OCI-M1 (cell line): ENCODE results near the gene BABAM2.
"Not testable (repeated sequence)": the region's sequence is repeated elsewhere in the genome, so short reads cannot be mapped to it uniquely, and the experiment has no call there.

ENCODE experiments used
- DNase-seq: peaks from one replicate; lab custom pipeline; 2025; lab: John Stamatoyannopoulos, UW

BABAM2 gene

GRCh38 chr2:28360718-28361293 lies 470.3 kb downstream of the BABAM2 start:
- DNase-seq, result peak; percentile 58

DNA sequence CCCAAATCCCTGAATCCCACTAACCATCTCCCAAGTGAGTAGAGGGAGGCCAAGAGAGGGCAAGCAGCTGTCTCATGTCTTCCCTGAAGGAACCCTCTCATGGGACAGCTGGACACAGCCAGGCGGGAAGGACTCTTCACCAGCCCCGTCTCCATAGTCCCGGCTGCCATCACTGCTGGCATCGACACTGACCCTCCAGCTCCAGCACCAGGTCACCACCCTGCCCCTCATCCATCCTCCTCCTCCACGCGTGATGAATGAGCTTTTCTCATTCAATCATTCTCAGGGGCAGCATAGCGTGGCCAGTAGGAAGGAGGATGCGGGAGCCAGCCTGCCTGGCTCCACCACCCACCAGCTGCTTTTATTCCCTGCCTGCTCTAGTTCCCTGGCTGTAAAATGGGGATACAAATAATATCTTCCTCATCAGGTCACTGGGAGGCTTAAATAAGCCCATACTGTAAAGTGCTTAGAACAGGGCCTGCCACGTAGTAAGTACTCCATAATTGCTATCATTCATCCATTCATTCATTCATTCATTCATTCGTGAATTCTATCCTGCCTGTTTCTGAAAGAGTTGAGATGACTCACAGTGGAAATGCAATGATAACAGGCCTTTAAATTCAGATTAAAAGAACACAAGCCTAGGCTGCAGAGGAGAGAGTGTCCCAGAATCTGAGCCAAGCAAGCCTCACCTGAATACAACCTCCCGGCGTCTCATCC lies 471.6 kb downstream of the BABAM2 start:
- DNase-seq, result no peak

DNA sequence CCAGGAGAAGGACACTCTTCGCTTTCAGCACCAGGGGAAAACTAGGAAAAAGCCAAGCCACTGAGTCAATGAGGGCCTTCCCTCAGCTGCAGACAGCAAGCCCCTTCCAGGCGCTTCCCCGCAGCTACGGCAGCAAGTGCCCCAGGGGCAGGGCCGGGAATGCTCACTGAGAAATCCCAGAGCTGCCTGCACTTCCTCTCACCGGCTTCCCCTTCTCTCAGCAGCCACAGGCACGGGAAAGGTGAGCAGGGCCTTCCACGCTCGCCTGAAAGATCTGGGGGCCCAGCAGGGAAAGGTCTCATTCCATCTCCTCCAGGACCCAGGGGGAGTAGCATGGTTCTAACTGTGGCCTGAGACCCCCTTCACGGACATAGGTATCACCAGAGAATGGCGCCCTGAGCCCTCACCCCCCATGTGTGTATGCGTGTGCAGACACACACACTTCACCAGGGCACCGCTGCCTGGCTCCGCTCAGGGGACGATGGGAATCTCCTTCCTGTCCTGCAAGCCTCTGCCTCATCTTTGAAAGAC lies 472.5 kb downstream of the BABAM2 start:
- no peak for DNase-seq

GRCh38 chr2:28363686-28364280 lies 473.3 kb downstream of the BABAM2 start:
- no peak for DNase-seq

DNA sequence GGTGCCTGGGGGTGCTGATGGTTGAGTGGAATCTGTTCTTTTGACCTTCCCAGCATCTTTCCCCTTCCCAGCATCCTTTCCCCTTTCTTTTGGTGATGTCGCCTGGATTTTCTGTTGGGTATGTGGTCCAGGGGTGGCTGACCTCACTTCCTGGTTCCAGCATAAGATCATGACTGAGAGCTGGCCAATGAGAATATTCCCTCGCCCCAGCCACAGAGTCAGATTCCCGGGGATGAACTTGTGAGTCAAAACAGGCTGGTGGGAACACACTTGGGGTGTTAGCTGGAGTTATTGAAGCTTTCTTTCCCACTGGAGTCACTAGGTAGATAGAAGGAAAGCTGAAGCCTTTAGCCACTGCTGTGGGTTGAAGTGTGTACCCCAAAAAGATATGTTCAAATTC lies 474.1 kb downstream of the BABAM2 start:
- DNase-seq, result no peak

- DNase-seq, result no peak
Measured at GRCh38 chr2:28365158-28365557, 474.6 kb downstream of the BABAM2 start.

DNA sequence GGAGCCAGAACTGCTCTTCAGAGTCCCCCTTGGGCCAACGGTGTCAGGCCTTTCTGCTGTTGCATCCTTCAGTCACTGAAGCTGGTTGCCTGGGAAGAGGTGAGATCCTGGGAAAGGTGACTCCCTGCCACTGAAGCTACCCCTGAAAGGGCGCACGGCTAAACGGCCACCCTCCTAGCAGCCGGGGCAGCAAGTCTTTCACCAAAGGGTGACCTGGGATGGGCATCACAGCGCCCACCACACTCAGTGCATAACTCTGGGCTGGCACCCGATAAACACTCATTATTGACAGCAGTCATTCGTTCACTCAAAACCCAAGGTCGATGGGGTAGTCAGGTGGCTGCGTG lies 475.6 kb downstream of the BABAM2 start:
- DNase-seq, result no peak

DNA sequence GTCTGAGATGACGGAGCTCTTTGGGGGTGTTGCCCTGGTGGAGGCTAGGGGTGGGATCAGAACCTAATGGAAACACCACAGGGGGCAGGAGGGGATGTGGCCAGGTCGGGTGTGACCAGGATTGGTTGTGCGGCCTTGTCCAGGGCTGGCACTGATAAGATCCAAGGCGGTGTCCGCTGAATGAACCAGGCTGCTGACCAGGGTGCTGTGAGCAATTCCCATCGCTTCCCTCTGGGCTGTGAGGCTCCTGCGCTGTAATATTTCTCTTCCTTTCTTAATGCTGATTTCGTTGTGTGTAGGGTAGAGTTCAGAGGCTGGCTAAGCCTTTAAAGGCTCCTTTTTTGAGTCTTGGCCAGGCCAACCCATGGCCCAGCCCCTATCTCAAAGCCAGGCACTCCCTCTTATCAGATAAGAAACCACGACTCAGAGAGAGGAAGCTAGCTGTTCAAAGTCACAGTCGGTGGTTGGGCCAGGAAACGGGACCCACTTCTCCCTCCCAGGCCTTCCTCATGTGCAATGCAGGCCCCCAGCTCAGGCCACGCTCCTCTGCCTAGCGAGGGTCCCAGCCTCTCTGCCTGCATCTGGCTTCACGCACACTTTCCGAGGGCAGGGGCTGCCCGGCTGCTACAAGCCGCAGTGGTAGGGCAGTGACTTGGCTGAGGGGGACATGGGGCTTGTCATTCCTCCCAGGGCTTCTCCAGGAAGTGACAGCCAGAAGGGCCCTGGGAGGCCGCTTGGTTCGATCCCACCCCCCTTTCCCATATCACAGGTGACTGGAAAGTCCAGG lies 476.2 kb downstream of the BABAM2 start:
- DNase-seq, result peak; percentile 97

GRCh38 chr2:28367667-28368356 lies 477.3 kb downstream of the BABAM2 start:
- DNase-seq, result no peak

DNA sequence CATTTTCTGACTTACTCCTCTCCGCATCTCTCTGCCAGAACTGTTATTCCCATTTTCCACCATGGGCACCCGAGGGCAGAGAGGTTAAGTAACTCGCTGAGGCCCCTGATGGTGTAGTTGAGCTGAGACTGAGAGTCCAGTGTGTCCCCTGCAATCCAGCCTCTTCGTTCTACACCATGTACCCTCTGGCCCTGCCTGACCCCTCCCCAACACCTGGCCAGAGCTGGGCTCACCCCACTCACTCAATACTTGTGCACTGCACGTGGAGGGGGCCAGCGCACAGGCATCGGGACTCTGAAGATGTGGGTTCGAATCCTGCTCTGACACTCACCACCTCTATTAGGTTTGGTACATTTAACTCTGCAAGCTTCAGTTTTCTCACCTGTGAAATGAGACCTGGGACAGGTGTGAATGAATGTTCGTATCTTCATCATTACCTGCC lies 477.8 kb downstream of the BABAM2 start:
- no peak for DNase-seq

DNA sequence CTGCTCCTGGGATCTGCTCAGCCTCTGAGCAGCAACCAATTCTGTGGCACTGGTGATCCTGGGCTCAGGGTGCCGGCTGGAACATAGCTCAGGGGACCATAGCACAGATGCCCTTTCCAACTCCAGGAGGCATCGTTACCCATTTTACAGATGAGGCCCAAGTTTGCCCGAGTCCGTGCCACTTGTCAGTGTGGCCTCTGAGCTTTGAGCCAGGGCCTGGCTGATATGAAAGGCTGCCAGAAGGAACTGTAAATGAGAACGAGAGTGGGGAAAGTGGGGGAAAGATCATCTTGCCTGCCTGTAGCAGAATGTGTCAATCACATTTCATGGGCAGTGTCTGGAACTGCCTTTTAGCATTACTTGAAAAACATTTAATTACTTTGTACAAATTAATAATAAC lies 478.8 kb downstream of the BABAM2 start:
- no peak for DNase-seq

DNA sequence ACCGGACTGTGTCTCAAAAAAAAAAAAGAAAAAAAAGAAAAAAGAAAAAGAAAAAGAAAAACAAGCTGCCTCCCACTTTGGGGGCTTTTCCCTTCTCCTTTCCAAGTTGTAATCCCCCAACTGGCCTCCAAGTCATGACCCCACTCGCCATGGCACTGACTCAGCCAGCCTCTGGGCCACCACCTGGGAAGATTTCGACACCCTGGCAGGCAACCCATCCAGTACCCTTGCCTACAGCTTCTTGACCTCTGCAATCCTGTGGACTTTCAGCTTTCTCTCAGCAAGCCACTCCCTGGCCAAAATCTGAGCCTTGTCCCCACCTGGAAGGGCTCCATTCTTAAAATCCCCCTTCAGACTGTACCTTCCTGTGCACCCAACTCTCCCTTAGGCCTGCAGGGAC lies 479.8 kb downstream of the BABAM2 start:
- no peak for DNase-seq

DNA sequence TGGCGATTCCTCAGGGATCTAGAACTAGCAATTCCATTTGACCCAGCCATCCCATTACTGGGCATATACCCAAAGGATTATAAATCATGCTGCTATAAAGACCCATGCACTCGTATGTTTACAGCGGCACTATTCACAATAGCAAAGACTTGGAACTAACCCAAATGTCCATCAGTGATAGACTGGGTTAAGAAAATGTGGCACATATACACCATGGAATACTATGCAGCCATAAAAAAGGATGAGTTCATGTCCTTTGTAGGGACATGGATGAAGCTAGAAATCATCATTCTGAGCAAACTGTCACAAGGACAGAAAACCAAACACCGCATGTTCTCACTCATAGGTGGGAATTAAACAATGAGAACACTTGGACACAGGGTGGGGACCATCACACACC lies 481.2 kb downstream of the BABAM2 start:
- not testable (repeated sequence) for DNase-seq

GRCh38 chr2:28373854-28374253 lies 483.3 kb downstream of the BABAM2 start:
- DNase-seq, result no peak

DNA sequence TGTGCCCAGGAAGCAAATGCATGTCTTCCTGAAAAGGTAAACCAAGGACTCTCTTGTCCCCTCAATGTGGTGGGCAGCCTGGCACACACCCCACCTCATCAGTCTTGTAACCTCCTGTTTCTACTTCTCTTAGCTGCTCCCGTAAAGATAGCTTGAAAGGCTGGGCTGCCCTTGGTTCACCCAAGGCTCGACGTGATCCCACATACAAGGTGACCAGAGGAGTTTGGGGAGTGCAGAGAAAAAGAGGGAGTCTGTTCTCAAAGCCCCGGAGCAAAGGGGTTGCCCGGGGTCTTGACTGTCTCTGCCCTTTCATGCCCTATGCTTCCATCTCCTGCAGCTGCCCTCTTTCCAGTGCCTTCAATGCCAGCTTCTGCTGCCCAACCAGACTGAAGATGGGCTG lies 483.8 kb downstream of the BABAM2 start:
- no peak for DNase-seq

- DNase-seq, result no peak
Measured at GRCh38 chr2:28375236-28375635, 484.7 kb downstream of the BABAM2 start.

DNA sequence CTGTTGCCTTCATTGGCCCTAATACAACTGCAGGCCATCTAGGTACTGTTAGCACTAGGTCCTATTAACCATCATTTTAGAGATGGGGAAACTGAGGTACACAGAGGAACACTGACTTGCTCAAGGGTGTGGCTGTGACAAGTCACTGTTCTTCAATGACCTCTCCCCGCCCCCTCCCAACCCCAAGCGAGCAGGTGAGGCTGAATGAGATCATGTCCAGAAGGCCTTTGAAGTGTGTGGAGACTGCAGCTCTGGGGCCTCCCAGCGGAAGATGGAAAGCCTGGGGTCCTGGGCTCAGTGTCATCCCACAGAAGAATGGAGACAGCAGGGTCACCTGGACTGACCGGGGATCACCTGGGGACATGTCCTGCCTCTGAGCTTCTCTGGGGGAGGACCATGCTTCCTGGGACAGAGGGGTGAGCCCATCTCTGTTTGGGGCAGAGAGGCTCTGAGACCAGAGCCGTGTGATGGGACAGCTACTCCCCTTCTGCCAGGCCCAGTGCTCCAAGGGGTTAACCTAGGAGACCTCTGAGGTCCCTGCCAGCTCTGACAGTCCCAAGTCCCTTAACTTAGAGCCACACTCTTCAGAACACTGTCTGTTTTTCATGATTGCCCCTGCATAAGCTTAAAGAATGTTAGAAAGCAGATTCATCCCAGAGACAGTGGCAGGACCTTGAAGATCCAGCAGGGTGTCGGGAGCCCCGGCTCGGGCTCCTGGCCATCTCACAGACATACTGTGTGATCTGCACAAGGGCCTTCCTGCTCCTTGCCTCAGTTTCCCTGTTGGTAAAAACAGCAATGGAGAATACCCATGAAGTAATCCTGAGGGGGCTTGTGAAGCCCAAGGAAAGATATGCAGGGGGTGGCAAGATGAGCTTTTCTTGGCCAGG lies 485.5 kb downstream of the BABAM2 start:
- DNase-seq, result no peak

DNA sequence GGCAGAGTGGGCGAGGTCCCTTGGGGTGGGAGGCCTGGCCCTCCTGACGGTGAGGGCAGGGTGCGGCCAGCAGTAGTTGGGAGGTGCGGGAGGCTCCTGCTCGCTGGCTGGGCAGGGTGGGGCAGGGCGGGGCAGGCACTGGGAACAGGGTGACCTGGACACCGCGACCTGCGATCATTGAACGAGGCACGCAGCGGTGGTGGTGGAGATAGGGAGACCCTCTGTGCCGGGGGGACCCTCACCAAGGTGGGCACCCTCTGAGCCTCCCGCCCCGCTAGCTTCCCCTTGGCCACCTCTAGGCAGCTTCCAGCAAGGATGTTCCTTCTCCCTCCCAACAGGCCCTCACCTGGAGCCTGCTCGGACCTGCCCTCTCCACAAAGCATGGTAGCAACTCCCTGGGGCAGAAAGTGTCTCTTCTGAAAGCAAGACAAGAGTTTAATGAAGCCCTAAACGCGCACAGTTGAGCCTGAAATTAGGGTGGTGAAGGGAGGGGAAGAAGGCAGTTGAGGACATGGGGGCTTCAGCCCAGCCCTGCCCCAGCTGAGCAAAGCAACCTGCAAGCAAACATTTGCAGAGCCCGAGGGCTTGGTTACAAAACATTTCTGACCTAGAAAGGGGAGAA lies 486.8 kb downstream of the BABAM2 start:
- DNase-seq, result no peak

GRCh38 chr2:28377984-28378678 lies 487.6 kb downstream of the BABAM2 start:
- DNase-seq, result peak; percentile 9
